ENCODE measurements around the gene C1orf21. TPM values are rescaled to one million over a fixed set of nuclear protein-coding genes. Genes with fewer than 3 reads are reported as not detected.

C1orf21 gene
- total RNA-seq, 2 experiments from 2014 or later, result 2.6 to 6.1 TPM

GRCh38 chr1:184553845-184554244 lies 167.0 kb downstream of the C1orf21 start:
- CTCF ChIA-PET, result no interaction called here
- POLR2A ChIA-PET, result no interaction called here
- Mint-ChIP-seq H3K27me3 (peaks cover 8% of the 10 kb centered on the region), H3K4me1 (no peaks in the 10 kb centered on the region), H3K27ac (no peak overlapping the region), H3K4me3 (no peak overlapping the region), H3K36me3 (ENCODE audit: low read depth) (no peaks in the 10 kb centered on the region), H3K9me3 (ENCODE audit: low read depth) (no peaks in the 10 kb centered on the region)
- intact Hi-C loops (cut with DNase I, micrococcal nuclease), result no loop called here
- ATAC-seq (no peak), DNase-seq (no peak)

- Mint-ChIP-seq H3K27ac (no peak overlapping the region), H3K4me1 (no peaks in the 10 kb centered on the region), H3K9me3 (ENCODE audit: low read depth) (no peaks in the 10 kb centered on the region), H3K27me3 (peaks cover 8% of the 10 kb centered on the region), H3K36me3 (ENCODE audit: low read depth) (no peaks in the 10 kb centered on the region), H3K4me3 (no peak overlapping the region)
- ATAC-seq (no peak), DNase-seq (no peak)
- intact Hi-C loops (cut with DNase I, micrococcal nuclease), result no loop called here
- POLR2A ChIA-PET, result no interaction called here
- CTCF ChIA-PET, result interaction anchor here (0.5 to 0.6 kb wide), 2 partner anchors 18 to 630 kb away, joined by 3 to 4 read pairs; no protein-coding TSS in a partner anchor
These were observed 169.1 kb downstream of the C1orf21 start for GRCh38 chr1:184555665-184556641.

- ChIA-PET POLR2A (no interaction called here), CTCF (interaction anchor here (0.5 to 0.8 kb wide), 3 partner anchors 19 to 631 kb away, joined by 3 to 4 read pairs (median 3); no protein-coding TSS in a partner anchor)
- no peaks in the 10 kb centered on the region for H3K9me3 Mint-ChIP-seq (ENCODE audit: low read depth)
- DNase-seq, result no peak
- H3K27ac Mint-ChIP-seq, result no peak overlapping the region
- ATAC-seq, result no peak
- no peaks in the 10 kb centered on the region for H3K36me3 Mint-ChIP-seq (ENCODE audit: low read depth)
- no peaks in the 10 kb centered on the region for H3K4me1 Mint-ChIP-seq
- H3K4me3 Mint-ChIP-seq, result no peak overlapping the region
- intact Hi-C loops (cut with DNase I, micrococcal nuclease), result no loop called here
- peaks cover 8% of the 10 kb centered on the region for H3K27me3 Mint-ChIP-seq
These were observed 169.8 kb downstream of the C1orf21 start for GRCh38 chr1:184556665-184557064.

- H3K27ac Mint-ChIP-seq, result no peak overlapping the region
- ChIA-PET POLR2A (no interaction called here), CTCF (interaction anchor here (0.8 kb wide), 1 partner anchor 32 kb away, joined by 3 read pairs; no protein-coding TSS in a partner anchor)
- no peaks in the 10 kb centered on the region for H3K4me1 Mint-ChIP-seq
- ATAC-seq (no peak), DNase-seq (no peak)
- H3K9me3 Mint-ChIP-seq (ENCODE audit: low read depth), result no peaks in the 10 kb centered on the region
- no peaks in the 10 kb centered on the region for H3K36me3 Mint-ChIP-seq (ENCODE audit: low read depth)
- peaks cover 8% of the 10 kb centered on the region for H3K27me3 Mint-ChIP-seq
- intact Hi-C loops (cut with DNase I, micrococcal nuclease), result no loop called here
- H3K4me3 Mint-ChIP-seq, result no peak overlapping the region
These were observed 170.9 kb downstream of the C1orf21 start for GRCh38 chr1:184557423-184558347.

GRCh38 chr1:184558691-184559090 lies 171.9 kb downstream of the C1orf21 start:
- H3K4me1 Mint-ChIP-seq, result no peaks in the 10 kb centered on the region
- peaks cover 7% of the 10 kb centered on the region for H3K27me3 Mint-ChIP-seq
- DNase-seq (no peak), ATAC-seq (no peak)
- H3K9me3 Mint-ChIP-seq (ENCODE audit: low read depth), result no peaks in the 10 kb centered on the region
- CTCF ChIA-PET, result no interaction called here
- intact Hi-C loops (cut with DNase I, micrococcal nuclease), result no loop called here
- H3K4me3 Mint-ChIP-seq, result no peak overlapping the region
- POLR2A ChIA-PET, result no interaction called here
- H3K36me3 Mint-ChIP-seq (ENCODE audit: low read depth), result no peaks in the 10 kb centered on the region
- no peak overlapping the region for H3K27ac Mint-ChIP-seq

GRCh38 chr1:184559117-184559713 lies 172.4 kb downstream of the C1orf21 start:
- no peak overlapping the region for H3K4me3 Mint-ChIP-seq
- POLR2A ChIA-PET, result no interaction called here
- DNase-seq (no peak), ATAC-seq (no peak)
- peaks cover 5% of the 10 kb centered on the region for H3K27me3 Mint-ChIP-seq
- H3K4me1 Mint-ChIP-seq, result no peaks in the 10 kb centered on the region
- intact Hi-C loops (cut with DNase I, micrococcal nuclease), result no loop called here
- H3K36me3 Mint-ChIP-seq (ENCODE audit: low read depth), result no peaks in the 10 kb centered on the region
- CTCF ChIA-PET, result no interaction called here
- no peak overlapping the region for H3K27ac Mint-ChIP-seq
- no peaks in the 10 kb centered on the region for H3K9me3 Mint-ChIP-seq (ENCODE audit: low read depth)

GRCh38 chr1:184562806-184563205 lies 176.0 kb downstream of the C1orf21 start:
- Mint-ChIP-seq H3K27me3 (peaks cover 2% of the 10 kb centered on the region), H3K9me3 (ENCODE audit: low read depth) (no peaks in the 10 kb centered on the region), H3K36me3 (ENCODE audit: low read depth) (no peaks in the 10 kb centered on the region), H3K4me1 (no peaks in the 10 kb centered on the region), H3K27ac (no peak overlapping the region), H3K4me3 (no peak overlapping the region)
- DNase-seq (no peak), ATAC-seq (no peak)
- ChIA-PET CTCF (interaction anchor here (0.7 kb wide), 1 partner anchor 176 kb away, joined by 3 read pairs; the partner anchor contains the start of gene C1orf21), POLR2A (no interaction called here)
- intact Hi-C loops (cut with DNase I, micrococcal nuclease), result no loop called here

GRCh38 chr1:184563308-184563707 lies 176.5 kb downstream of the C1orf21 start:
- Mint-ChIP-seq H3K36me3 (ENCODE audit: low read depth) (no peaks in the 10 kb centered on the region), H3K4me3 (no peak overlapping the region), H3K4me1 (no peaks in the 10 kb centered on the region), H3K27me3 (peaks cover 2% of the 10 kb centered on the region), H3K27ac (no peak overlapping the region), H3K9me3 (ENCODE audit: low read depth) (no peaks in the 10 kb centered on the region)
- intact Hi-C loops (cut with DNase I, micrococcal nuclease), result no loop called here
- DNase-seq, result no peak
- POLR2A ChIA-PET, result no interaction called here
- CTCF ChIA-PET, result interaction anchor here (0.7 kb wide), 1 partner anchor 176 kb away, joined by 3 read pairs; the partner anchor contains the start of gene C1orf21
- no peak for ATAC-seq

GRCh38 chr1:184567009-184567408 lies 180.2 kb downstream of the C1orf21 start:
- Mint-ChIP-seq H3K9me3 (ENCODE audit: low read depth) (no peaks in the 10 kb centered on the region), H3K27me3 (peaks cover 4% of the 10 kb centered on the region), H3K27ac (no peak overlapping the region), H3K4me1 (no peaks in the 10 kb centered on the region), H3K36me3 (ENCODE audit: low read depth) (no peaks in the 10 kb centered on the region), H3K4me3 (no peak overlapping the region)
- DNase-seq (no peak), ATAC-seq (no peak)
- intact Hi-C loops (cut with DNase I, micrococcal nuclease), result no loop called here
- ChIA-PET CTCF (no interaction called here), POLR2A (interaction anchor here (0.6 kb wide), 1 partner anchor 502 kb away, joined by 4 read pairs; no protein-coding TSS in a partner anchor)

GRCh38 chr1:184567637-184568036 lies 180.8 kb downstream of the C1orf21 start:
- H3K27ac Mint-ChIP-seq, result no peak overlapping the region
- ChIA-PET CTCF (no interaction called here), POLR2A (interaction anchor here (0.6 kb wide), 1 partner anchor 501 kb away, joined by 4 read pairs; no protein-coding TSS in a partner anchor)
- no peak for ATAC-seq
- H3K4me3 Mint-ChIP-seq, result no peak overlapping the region
- H3K4me1 Mint-ChIP-seq, result no peaks in the 10 kb centered on the region
- H3K36me3 Mint-ChIP-seq (ENCODE audit: low read depth), result no peaks in the 10 kb centered on the region
- intact Hi-C loops (cut with DNase I, micrococcal nuclease), result no loop called here
- no peaks in the 10 kb centered on the region for H3K9me3 Mint-ChIP-seq (ENCODE audit: low read depth)
- DNase-seq, result no peak
- peaks cover 4% of the 10 kb centered on the region for H3K27me3 Mint-ChIP-seq

GRCh38 chr1:184568148-184568547 lies 181.3 kb downstream of the C1orf21 start:
- ChIA-PET POLR2A (no interaction called here), CTCF (no interaction called here)
- intact Hi-C loops (cut with DNase I, micrococcal nuclease), result no loop called here
- no peaks in the 10 kb centered on the region for H3K36me3 Mint-ChIP-seq (ENCODE audit: low read depth)
- H3K27me3 Mint-ChIP-seq, result peaks cover 4% of the 10 kb centered on the region
- no peak for ATAC-seq
- no peaks in the 10 kb centered on the region for H3K4me1 Mint-ChIP-seq
- DNase-seq, result no peak
- H3K9me3 Mint-ChIP-seq (ENCODE audit: low read depth), result no peaks in the 10 kb centered on the region
- H3K4me3 Mint-ChIP-seq, result no peak overlapping the region
- H3K27ac Mint-ChIP-seq, result no peak overlapping the region

All from activated CD4-positive, alpha-beta T cell treated with anti-CD3 and anti-CD28 coated beads for 36 hours (primary cell).